ENCODE results near the gene MIER3. TPM values are rescaled to one million over a fixed set of nuclear protein-coding genes. Genes with fewer than 3 reads are reported as not detected.

The MIER3 gene
- polyA plus RNA-seq, 1 experiment: 8.4 TPM

GRCh38 chr5:56962286-56962685, 10.4 kb upstream of the MIER3 start:
- ChIA-PET POLR2A (no interaction called here), CTCF (no interaction called here)
- TF ChIP-seq CTCF (IDR thresholded peaks at IDR 0.05; ENCODE audit: insufficient read depth, low read depth, low read length): no peak
- Histone ChIP-seq H3K4me3 (ENCODE audit: low read depth, low read length) (no peak overlapping the region), H3K36me3 (ENCODE audit: control insufficient read depth, insufficient read depth, low read length) (no peaks in the 10 kb centered on the region), H3K27me3 (ENCODE audit: control insufficient read depth, insufficient read depth, low read length) (peaks cover 22% of the 10 kb centered on the region)
- DNase-seq (ENCODE audit: low read depth): no peak

- CTCF ChIA-PET: no interaction called here
- H3K4me3 ChIP-seq (ENCODE audit: low read depth, low read length): no peak overlapping the region
- POLR2A ChIA-PET: no interaction called here
- no peak for DNase-seq (ENCODE audit: low read depth)
- TF ChIP-seq CTCF (IDR thresholded peaks at IDR 0.05; ENCODE audit: insufficient read depth, low read depth, low read length): no peak
- peaks cover 22% of the 10 kb centered on the region for H3K27me3 ChIP-seq (ENCODE audit: control insufficient read depth, insufficient read depth, low read length)
- no peaks in the 10 kb centered on the region for H3K36me3 ChIP-seq (ENCODE audit: control insufficient read depth, insufficient read depth, low read length)
Observed at GRCh38 chr5:56961746-56962145, 9.8 kb upstream of the MIER3 start.

GRCh38 chr5:56959326-56959725, 7.4 kb upstream of the MIER3 start:
- H3K27me3 ChIP-seq (ENCODE audit: control insufficient read depth, insufficient read depth, low read length): peaks cover 23% of the 10 kb centered on the region
- no peak for TF ChIP-seq CTCF (IDR thresholded peaks at IDR 0.05; ENCODE audit: insufficient read depth, low read depth, low read length)
- H3K4me3 ChIP-seq (ENCODE audit: low read depth, low read length): no peak overlapping the region
- no peaks in the 10 kb centered on the region for H3K36me3 ChIP-seq (ENCODE audit: control insufficient read depth, insufficient read depth, low read length)
- POLR2A ChIA-PET: no interaction called here
- CTCF ChIA-PET: no interaction called here
- DNase-seq (ENCODE audit: low read depth): no peak

GRCh38 chr5:56958595-56958994, 6.7 kb upstream of the MIER3 start:
- POLR2A ChIA-PET: no interaction called here
- H3K27me3 ChIP-seq (ENCODE audit: control insufficient read depth, insufficient read depth, low read length): peaks cover 23% of the 10 kb centered on the region
- no peak for DNase-seq (ENCODE audit: low read depth)
- CTCF ChIA-PET: no interaction called here
- H3K36me3 ChIP-seq (ENCODE audit: control insufficient read depth, insufficient read depth, low read length): no peaks in the 10 kb centered on the region
- no peak overlapping the region for H3K4me3 ChIP-seq (ENCODE audit: low read depth, low read length)
- no peak for TF ChIP-seq CTCF (IDR thresholded peaks at IDR 0.05; ENCODE audit: insufficient read depth, low read depth, low read length)

- H3K36me3 ChIP-seq (ENCODE audit: control insufficient read depth, insufficient read depth, low read length): no peaks in the 10 kb centered on the region
- no peak for DNase-seq (ENCODE audit: low read depth)
- CTCF ChIA-PET: interaction anchor here (1.6 kb wide), 1 partner anchor 9 kb away, joined by 6 read pairs; no protein-coding TSS in a partner anchor
- no peak overlapping the region for H3K4me3 ChIP-seq (ENCODE audit: low read depth, low read length)
- peaks cover 7% of the 10 kb centered on the region for H3K27me3 ChIP-seq (ENCODE audit: control insufficient read depth, insufficient read depth, low read length)
- POLR2A ChIA-PET: no interaction called here
- no peak for TF ChIP-seq CTCF (IDR thresholded peaks at IDR 0.05; ENCODE audit: insufficient read depth, low read depth, low read length)
Observed at GRCh38 chr5:56954262-56954661, 2.3 kb upstream of the MIER3 start.

All from BJ (cell line).